ENCODE data around the gene PIP5K1B. TPM values are rescaled to one million over a fixed set of nuclear protein-coding genes. Genes with fewer than 3 reads are reported as not detected.

Gene PIP5K1B
- total and polyA plus RNA-seq, 2 experiments from 2014 or later, result 1.3 to 2.8 TPM

DNA sequence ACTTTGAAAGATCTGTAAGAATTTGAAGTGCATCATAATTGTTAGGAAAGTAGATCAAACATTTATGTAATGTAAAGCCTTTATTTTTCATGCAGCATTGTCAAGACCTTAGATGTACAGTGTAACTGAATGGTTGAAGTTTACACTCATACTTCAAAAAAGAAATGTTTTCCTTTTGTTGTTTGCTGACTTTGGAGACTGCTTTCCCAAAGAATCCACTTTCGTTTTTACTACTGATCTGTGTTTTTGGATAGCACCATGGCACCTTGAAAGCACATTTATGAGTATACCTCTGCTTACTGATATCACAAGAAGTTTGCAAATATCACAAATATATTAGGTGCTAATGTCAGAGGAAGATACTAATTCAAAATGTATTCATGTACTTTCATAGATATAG lies 50.0 kb downstream of the PIP5K1B start (continued):
- TF ChIP-seq, protein P1, sequence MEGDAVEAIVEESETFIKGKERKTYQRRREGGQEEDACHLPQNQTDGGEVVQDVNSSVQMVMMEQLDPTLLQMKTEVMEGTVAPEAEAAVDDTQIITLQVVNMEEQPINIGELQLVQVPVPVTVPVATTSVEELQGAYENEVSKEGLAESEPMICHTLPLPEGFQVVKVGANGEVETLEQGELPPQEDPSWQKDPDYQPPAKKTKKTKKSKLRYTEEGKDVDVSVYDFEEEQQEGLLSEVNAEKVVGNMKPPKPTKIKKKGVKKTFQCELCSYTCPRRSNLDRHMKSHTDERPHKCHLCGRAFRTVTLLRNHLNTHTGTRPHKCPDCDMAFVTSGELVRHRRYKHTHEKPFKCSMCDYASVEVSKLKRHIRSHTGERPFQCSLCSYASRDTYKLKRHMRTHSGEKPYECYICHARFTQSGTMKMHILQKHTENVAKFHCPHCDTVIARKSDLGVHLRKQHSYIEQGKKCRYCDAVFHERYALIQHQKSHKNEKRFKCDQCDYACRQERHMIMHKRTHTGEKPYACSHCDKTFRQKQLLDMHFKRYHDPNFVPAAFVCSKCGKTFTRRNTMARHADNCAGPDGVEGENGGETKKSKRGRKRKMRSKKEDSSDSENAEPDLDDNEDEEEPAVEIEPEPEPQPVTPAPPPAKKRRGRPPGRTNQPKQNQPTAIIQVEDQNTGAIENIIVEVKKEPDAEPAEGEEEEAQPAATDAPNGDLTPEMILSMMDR (conservative IDR thresholded peaks at IDR 0.05; ENCODE audit: low read depth in 2 of 2), result no peak
- no peak for TF ChIP-seq NANOG (IDR thresholded peaks at IDR 0.05; ENCODE audit: borderline replicate concordance)

DNA sequence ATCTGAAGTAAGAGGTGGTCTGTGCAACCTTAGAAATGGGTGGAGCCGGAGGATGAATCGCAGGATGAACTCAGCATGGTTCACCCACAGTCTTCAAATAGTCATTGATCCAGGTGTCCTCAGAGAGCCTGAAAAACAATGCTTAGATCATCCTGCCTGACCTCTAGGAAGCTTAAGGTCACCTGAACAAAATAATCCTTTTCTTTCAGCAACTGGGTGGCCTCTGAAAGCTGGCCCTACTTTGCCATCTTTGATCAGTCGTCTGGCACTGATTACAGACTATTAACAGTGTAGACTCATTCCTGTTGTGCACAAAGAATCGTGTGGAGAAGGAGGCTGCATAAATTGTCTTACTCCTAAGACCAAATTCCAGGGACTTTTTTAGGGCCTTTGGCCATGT lies 50.7 kb downstream of the PIP5K1B start:
- H3K9me3 Mint-ChIP-seq, result no peaks in the 10 kb centered on the region
- H3K4me1 Mint-ChIP-seq, result peaks cover 19% of the 10 kb centered on the region
- peaks cover 12% of the 10 kb centered on the region for H3K36me3 Mint-ChIP-seq (ENCODE audit: low read depth)
- no peak for TF ChIP-seq STAT1 (IDR thresholded peaks at IDR 0.05; ENCODE audit: unreplicated experiment)
- no peak for TF ChIP-seq ZNF114 (CRISPR knock-in tag; IDR thresholded peaks at IDR 0.05)
- no peak for TF ChIP-seq EZH2phosphoT487 (IDR thresholded peaks at IDR 0.05; ENCODE audit: unreplicated experiment)
- TF ChIP-seq, protein P2, sequence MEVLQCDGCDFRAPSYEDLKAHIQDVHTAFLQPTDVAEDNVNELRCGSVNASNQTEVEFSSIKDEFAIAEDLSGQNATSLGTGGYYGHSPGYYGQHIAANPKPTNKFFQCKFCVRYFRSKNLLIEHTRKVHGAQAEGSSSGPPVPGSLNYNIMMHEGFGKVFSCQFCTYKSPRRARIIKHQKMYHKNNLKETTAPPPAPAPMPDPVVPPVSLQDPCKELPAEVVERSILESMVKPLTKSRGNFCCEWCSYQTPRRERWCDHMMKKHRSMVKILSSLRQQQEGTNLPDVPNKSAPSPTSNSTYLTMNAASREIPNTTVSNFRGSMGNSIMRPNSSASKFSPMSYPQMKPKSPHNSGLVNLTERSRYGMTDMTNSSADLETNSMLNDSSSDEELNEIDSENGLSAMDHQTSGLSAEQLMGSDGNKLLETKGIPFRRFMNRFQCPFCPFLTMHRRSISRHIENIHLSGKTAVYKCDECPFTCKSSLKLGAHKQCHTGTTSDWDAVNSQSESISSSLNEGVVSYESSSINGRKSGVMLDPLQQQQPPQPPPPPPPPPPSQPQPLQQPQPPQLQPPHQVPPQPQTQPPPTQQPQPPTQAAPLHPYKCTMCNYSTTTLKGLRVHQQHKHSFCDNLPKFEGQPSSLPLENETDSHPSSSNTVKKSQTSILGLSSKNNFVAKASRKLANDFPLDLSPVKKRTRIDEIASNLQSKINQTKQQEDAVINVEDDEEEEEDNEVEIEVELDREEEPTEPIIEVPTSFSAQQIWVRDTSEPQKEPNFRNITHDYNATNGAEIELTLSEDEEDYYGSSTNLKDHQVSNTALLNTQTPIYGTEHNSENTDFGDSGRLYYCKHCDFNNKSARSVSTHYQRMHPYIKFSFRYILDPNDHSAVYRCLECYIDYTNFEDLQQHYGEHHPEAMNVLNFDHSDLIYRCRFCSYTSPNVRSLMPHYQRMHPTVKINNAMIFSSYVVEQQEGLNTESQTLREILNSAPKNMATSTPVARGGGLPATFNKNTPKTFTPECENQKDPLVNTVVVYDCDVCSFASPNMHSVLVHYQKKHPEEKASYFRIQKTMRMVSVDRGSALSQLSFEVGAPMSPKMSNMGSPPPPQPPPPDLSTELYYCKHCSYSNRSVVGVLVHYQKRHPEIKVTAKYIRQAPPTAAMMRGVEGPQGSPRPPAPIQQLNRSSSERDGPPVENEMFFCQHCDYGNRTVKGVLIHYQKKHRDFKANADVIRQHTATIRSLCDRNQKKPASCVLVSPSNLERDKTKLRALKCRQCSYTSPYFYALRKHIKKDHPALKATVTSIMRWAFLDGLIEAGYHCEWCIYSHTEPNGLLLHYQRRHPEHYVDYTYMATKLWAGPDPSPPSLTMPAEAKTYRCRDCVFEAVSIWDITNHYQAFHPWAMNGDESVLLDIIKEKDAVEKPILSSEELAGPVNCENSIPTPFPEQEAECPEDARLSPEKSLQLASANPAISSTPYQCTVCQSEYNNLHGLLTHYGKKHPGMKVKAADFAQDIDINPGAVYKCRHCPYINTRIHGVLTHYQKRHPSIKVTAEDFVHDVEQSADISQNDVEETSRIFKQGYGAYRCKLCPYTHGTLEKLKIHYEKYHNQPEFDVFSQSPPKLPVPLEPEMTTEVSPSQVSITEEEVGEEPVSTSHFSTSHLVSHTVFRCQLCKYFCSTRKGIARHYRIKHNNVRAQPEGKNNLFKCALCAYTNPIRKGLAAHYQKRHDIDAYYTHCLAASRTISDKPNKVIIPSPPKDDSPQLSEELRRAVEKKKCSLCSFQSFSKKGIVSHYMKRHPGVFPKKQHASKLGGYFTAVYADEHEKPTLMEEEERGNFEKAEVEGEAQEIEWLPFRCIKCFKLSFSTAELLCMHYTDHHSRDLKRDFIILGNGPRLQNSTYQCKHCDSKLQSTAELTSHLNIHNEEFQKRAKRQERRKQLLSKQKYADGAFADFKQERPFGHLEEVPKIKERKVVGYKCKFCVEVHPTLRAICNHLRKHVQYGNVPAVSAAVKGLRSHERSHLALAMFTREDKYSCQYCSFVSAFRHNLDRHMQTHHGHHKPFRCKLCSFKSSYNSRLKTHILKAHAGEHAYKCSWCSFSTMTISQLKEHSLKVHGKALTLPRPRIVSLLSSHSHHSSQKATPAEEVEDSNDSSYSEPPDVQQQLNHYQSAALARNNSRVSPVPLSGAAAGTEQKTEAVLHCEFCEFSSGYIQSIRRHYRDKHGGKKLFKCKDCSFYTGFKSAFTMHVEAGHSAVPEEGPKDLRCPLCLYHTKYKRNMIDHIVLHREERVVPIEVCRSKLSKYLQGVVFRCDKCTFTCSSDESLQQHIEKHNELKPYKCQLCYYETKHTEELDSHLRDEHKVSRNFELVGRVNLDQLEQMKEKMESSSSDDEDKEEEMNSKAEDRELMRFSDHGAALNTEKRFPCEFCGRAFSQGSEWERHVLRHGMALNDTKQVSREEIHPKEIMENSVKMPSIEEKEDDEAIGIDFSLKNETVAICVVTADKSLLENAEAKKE (CRISPR knock-in tag; IDR thresholded peaks at IDR 0.05), result no peak
- TF ChIP-seq, protein P3, sequence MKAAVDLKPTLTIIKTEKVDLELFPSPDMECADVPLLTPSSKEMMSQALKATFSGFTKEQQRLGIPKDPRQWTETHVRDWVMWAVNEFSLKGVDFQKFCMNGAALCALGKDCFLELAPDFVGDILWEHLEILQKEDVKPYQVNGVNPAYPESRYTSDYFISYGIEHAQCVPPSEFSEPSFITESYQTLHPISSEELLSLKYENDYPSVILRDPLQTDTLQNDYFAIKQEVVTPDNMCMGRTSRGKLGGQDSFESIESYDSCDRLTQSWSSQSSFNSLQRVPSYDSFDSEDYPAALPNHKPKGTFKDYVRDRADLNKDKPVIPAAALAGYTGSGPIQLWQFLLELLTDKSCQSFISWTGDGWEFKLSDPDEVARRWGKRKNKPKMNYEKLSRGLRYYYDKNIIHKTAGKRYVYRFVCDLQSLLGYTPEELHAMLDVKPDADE (IDR thresholded peaks at IDR 0.05), result no peak
- TF ChIP-seq EZH2 (IDR thresholded peaks at IDR 0.05; ENCODE audit: low read depth, unreplicated experiment), result no peak
- Histone ChIP-seq H3F3A (replicated peaks; ENCODE audit: low read depth) (no peaks in the 10 kb centered on the region), H3K27ac (ENCODE audit: low read depth) (no peak overlapping the region), H3K4me2 (peak overlapping the region; percentile 39), H3K9me2 (ENCODE audit: insufficient read depth) (no peaks in the 10 kb centered on the region), H3K79me2 (replicated peaks; ENCODE audit: insufficient read depth) (no peaks in the 10 kb centered on the region), H3K27me3 (ENCODE audit: insufficient read depth) (no peaks in the 10 kb centered on the region), H3K4me1 (ENCODE audit: insufficient read depth) (peaks cover 22% of the 10 kb centered on the region), H2AFZ (no peak overlapping the region), H3K36me3 (ENCODE audit: insufficient read depth) (no peaks in the 10 kb centered on the region), H4K20me1 (replicated peaks; ENCODE audit: insufficient read depth) (no peaks in the 10 kb centered on the region), H3K4me3 (no peak overlapping the region)
- H3K4me3 Mint-ChIP-seq, result 0 out of 3 replicates have a peak overlapping the region, but pooled peaks have one; percentile 1
- no peak overlapping the region for H3K27ac Mint-ChIP-seq
- peak; percentile 51 for DNase-seq (ENCODE audit: low spot score)
- no peaks in the 10 kb centered on the region for H3K27me3 Mint-ChIP-seq (ENCODE audit: insufficient read depth, low read depth, poor library complexity)
- ATAC-seq, result peak; percentile 88

Data from GM23338 (cell line).